Prostate gland (tissue), 2 donors: ENCODE measurements around the gene GSTT2.

Experiments used
- POLR2A ChIP-seq: fragments of 450-650 bp; IDR thresholded peaks from one replicate; pipeline ENCODE4 v1.6.1; 2016; ENCODE audit warnings: antibody characterized with exemption, mild to moderate bottlenecking
- POLR2AphosphoS5 ChIP-seq: sonication (generic); formaldehyde crosslinking; IDR thresholded peaks from one replicate; pipeline ENCODE4 v1.6.1; 2017; ENCODE audit warnings: antibody characterized with exemption
- TF ChIP-seq, protein P1 (sequence below), 4 experiments: fragments of 200-600 bp in 2 of 4; fragments of 450-650 bp in 2 of 4; sonication (generic) in 2 of 4; IDR thresholded peaks; 1 replicate in 3 of 4; 2 replicates in 1 of 4; pipeline ENCODE4 v1.5.1; 2016 to 2019; ENCODE audit warnings: antibody characterized with exemption in 4 of 4, mild to moderate bottlenecking in 2 of 4, moderate library complexity in 2 of 4

DNA sequence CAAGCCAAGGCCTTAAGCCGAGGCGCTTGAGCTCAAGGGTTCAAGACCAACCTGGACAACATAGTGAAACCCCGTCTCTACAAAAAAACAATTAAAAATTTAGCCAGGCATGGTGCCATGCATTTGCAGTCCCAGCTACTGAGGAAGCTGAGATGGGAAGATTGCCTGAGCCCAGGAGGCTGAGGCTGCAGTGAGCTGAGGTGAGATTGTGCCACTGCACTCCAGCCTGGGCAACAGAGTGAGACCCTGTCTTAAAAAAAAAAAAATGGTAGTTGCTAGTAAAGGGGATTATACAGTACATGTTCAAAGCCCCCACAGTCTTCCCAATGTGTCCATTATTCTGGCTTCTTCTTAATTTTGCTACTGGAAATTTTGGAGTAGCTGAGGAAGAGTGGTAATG lies 49.4 kb downstream of the GSTT2 start:
- TF ChIP-seq, protein P1, sequence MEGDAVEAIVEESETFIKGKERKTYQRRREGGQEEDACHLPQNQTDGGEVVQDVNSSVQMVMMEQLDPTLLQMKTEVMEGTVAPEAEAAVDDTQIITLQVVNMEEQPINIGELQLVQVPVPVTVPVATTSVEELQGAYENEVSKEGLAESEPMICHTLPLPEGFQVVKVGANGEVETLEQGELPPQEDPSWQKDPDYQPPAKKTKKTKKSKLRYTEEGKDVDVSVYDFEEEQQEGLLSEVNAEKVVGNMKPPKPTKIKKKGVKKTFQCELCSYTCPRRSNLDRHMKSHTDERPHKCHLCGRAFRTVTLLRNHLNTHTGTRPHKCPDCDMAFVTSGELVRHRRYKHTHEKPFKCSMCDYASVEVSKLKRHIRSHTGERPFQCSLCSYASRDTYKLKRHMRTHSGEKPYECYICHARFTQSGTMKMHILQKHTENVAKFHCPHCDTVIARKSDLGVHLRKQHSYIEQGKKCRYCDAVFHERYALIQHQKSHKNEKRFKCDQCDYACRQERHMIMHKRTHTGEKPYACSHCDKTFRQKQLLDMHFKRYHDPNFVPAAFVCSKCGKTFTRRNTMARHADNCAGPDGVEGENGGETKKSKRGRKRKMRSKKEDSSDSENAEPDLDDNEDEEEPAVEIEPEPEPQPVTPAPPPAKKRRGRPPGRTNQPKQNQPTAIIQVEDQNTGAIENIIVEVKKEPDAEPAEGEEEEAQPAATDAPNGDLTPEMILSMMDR (IDR thresholded peaks at IDR 0.05), result no peak
- TF ChIP-seq POLR2A (no peak), POLR2AphosphoS5 (no peak)
